Chondrocyte (in vitro differentiated cells): ENCODE results near the gene AQR. TPM values are rescaled to one million over a fixed set of nuclear protein-coding genes. Genes with fewer than 3 reads are reported as not detected.
"Not testable (repeated sequence)": the region's sequence is repeated elsewhere in the genome, so short reads cannot be mapped to it uniquely, and the experiment has no call there.

Experiments used
- DNase-seq: peaks from one replicate; pipeline ENCODE4 v3.0.0; 2021; ENCODE audit warnings: mixed read lengths, low spot score
- H3K27ac Mint-ChIP-seq: one replicate; pipeline ENCODE4 v1.8.0; 2021; ENCODE audit warnings: mild to moderate bottlenecking, moderate library complexity, mixed read lengths; ENCODE audit not compliant: unreplicated experiment
- H3K27me3 Mint-ChIP-seq: 2 replicates; pipeline ENCODE4 v1.8.0; 2021; ENCODE audit warnings: low read depth, mixed read lengths
- H3K36me3 Mint-ChIP-seq: 2 replicates; pipeline ENCODE4 v1.8.0; 2021; ENCODE audit warnings: low read depth, mixed read lengths
- H3K4me1 Mint-ChIP-seq: 2 replicates; pipeline ENCODE4 v1.8.0; 2021; ENCODE audit warnings: low read depth, mild to moderate bottlenecking, mixed read lengths
- H3K4me3 Mint-ChIP-seq: one replicate; pipeline ENCODE4 v1.8.0; 2021; ENCODE audit warnings: mild to moderate bottlenecking, moderate library complexity, mixed read lengths; ENCODE audit not compliant: unreplicated experiment
- H3K9me3 Mint-ChIP-seq: 2 replicates; pipeline ENCODE4 v1.8.0; 2021; ENCODE audit warnings: low read depth, mixed read lengths
- CTCF ChIP-seq: fragments of 200-600 bp; sonication (generic); IDR thresholded peaks from 2 replicates; pipeline ENCODE4 v1.5.0; 2021; ENCODE audit warnings: antibody characterized with exemption, mild to moderate bottlenecking, moderate library complexity
- total RNA-seq: library from RNA; stranded (reverse); gene quantifications from 3 replicates; pipeline ENCODE4 v1.2.1, GENCODE V29; 2021

AQR gene
- total RNA-seq, 1 donor from 2014 or later, result 18.2 TPM

GRCh38 chr15:34808016-34808415 lies 161.5 kb downstream of the AQR start:
- Mint-ChIP-seq H3K36me3 (no peaks in the 10 kb centered on the region), H3K27me3 (no peaks in the 10 kb centered on the region), H3K9me3 (no peaks in the 10 kb centered on the region), H3K4me1 (peaks cover 18% of the 10 kb centered on the region), H3K27ac (no peak overlapping the region), H3K4me3 (no peak overlapping the region)
- no peak for DNase-seq
- TF ChIP-seq CTCF, result no peak

GRCh38 chr15:34807241-34807640 lies 162.3 kb downstream of the AQR start:
- H3K36me3 Mint-ChIP-seq, H3K9me3 Mint-ChIP-seq, H3K27ac Mint-ChIP-seq, H3K27me3 Mint-ChIP-seq, DNase-seq, H3K4me3 Mint-ChIP-seq: not testable (repeated sequence)
- peaks cover 12% of the 10 kb centered on the region for H3K4me1 Mint-ChIP-seq

GRCh38 chr15:34804776-34805175 lies 164.8 kb downstream of the AQR start:
- Mint-ChIP-seq H3K27me3 (no peaks in the 10 kb centered on the region), H3K36me3 (no peaks in the 10 kb centered on the region), H3K4me1 (peaks cover 10% of the 10 kb centered on the region), H3K27ac (no peak overlapping the region), H3K9me3 (no peaks in the 10 kb centered on the region), H3K4me3 (no peak overlapping the region)
- no peak for TF ChIP-seq CTCF
- DNase-seq, result no peak

DNA sequence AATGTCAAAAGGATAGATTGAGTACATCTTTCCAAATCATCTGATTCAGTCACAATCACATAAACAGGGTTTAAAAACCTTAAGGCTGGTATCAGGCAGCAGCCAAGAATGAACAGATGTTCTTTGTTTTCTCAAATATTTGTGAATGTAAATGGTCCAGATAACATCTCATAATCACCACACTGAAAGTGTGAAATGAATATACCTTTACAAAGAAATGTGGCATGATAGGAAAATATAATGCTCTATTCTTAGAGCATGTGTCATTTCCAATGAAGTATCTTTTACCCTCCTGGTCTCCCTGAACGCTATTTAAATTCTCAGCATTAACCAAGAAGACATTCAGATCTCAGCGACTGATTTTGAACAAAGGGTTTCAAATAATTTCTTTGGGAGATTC lies 165.4 kb downstream of the AQR start:
- H3K4me1 Mint-ChIP-seq, result peaks cover 16% of the 10 kb centered on the region
- no peaks in the 10 kb centered on the region for H3K36me3 Mint-ChIP-seq
- no peak overlapping the region for H3K4me3 Mint-ChIP-seq
- no peaks in the 10 kb centered on the region for H3K27me3 Mint-ChIP-seq
- H3K27ac Mint-ChIP-seq, result no peak overlapping the region
- no peak for TF ChIP-seq CTCF
- DNase-seq, result no peak
- H3K9me3 Mint-ChIP-seq, result no peaks in the 10 kb centered on the region

DNA sequence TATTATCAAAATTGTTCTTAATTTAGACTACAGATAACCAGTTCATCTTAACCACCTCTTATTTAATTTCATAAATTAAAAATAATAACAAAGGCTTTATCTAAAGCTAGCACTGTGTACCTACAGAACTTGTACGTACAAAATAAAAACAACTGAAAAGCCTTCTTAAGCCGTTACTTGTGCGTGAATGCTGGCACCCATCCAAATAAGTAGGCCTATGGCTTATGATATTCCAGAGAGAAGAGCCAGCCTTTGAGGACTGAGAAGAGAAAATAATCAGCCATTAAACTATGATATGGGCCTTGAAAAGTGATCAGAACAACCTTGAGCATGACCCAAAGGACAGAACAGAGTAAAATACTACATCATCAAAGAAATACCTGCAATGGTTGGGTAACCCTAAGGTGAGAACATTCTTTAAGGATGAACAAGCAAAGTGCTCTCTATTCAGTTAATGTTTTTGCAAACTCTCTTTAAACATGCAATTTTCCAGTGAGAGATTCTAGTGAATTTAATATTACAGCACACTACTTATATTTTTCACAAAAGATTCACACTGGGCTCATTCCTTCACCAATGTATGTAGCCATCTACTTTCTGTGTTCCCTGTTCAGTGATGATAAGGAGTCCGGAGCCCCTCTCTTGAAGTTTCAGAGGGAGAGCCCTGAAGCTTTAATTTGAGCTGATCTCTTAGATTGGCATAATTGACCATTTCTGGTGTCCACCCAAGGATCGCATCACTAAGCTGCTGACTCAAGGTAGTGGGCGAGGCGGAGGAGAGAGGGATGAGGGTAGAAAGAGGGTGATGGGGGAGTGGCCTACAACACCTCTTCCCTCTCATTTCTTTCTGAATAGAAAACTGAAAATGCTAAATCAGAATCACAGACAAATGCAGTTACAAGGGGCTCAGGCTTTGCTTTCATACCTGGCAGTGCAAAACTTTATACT lies 166.5 kb downstream of the AQR start:
- Mint-ChIP-seq H3K27ac (no peak overlapping the region), H3K9me3 (no peaks in the 10 kb centered on the region), H3K27me3 (no peaks in the 10 kb centered on the region), H3K4me1 (peaks cover 21% of the 10 kb centered on the region), H3K4me3 (no peak overlapping the region), H3K36me3 (no peaks in the 10 kb centered on the region)
- DNase-seq, result no peak
- no peak for TF ChIP-seq CTCF

DNA sequence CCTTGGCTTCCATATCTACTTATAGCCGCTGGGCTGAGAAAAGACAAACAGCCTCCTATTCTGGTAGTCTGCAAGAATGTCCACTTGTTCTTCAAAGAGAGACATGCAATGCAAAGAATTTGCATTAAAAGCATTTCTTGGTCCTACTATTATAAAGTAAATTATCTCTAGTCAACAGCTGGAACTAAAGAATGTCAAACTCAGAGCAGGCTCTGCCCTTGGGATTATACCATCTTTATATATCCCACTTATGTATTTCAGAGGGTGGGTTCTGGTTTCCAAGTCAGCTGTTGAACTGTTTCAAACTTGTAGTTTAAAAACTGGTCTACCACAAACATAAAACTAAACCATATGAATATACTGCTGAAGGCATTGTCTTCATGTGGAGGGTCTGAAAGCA lies 167.2 kb downstream of the AQR start:
- TF ChIP-seq CTCF, result no peak
- H3K4me3 Mint-ChIP-seq, result no peak overlapping the region
- DNase-seq, result no peak
- H3K9me3 Mint-ChIP-seq, result no peaks in the 10 kb centered on the region
- H3K27me3 Mint-ChIP-seq, result no peaks in the 10 kb centered on the region
- peaks cover 23% of the 10 kb centered on the region for H3K4me1 Mint-ChIP-seq
- no peaks in the 10 kb centered on the region for H3K36me3 Mint-ChIP-seq
- H3K27ac Mint-ChIP-seq, result no peak overlapping the region
